Right lobe of liver (tissue), 6 donors: ENCODE results near the gene IDUA. TPM values are rescaled to one million over a fixed set of nuclear protein-coding genes. Genes with fewer than 3 reads are reported as not detected.

ENCODE experiments used
- ATAC-seq, 4 donors: fragments of 200-7000 bp; cut with Tn5 transposase; one replicate each; pipeline ENCODE4 v1.9.1; 2020; ENCODE audit warnings: mild to moderate bottlenecking in 4 of 4, moderate library complexity in 4 of 4
- DNase-seq, 3 donors: peaks; one replicate each; pipeline ENCODE4 v3.0.0-alpha.2; 2020
- H3K27ac ChIP-seq, 3 donors: fragments of 200-600 bp; one replicate each; pipeline ENCODE4 v1.8.0; 2022
- H3K27me3 ChIP-seq, 2 donors: fragments of 200-600 bp; one replicate each; pipeline ENCODE4 v1.8.0; 2022
- H3K36me3 ChIP-seq, 4 donors: fragments of 200-600 bp; sonication (generic) in 1 of 4; one replicate each; pipeline versions ENCODE4 v1.5.1 to v1.8.0; 2017 to 2022; ENCODE audit warnings: control low read depth in 1 of 4
- H3K4me1 ChIP-seq, 4 donors: fragments of 200-600 bp; sonication (generic) in 1 of 4; one replicate each; pipeline versions ENCODE4 v1.5.1 to v1.8.0; 2017 to 2022; ENCODE audit warnings: control low read depth in 1 of 4
- H3K4me3 ChIP-seq, 3 donors: fragments of 200-600 bp; one replicate each; pipeline ENCODE4 v1.8.0; 2022
- H3K9me3 ChIP-seq, 4 donors: fragments of 200-600 bp; sonication (generic) in 1 of 4; one replicate each; pipeline versions ENCODE4 v1.5.1 to v1.8.0; 2017 to 2022; ENCODE audit warnings: control low read depth in 1 of 4
- CTCF ChIP-seq, 4 donors: fragments of 200-600 bp in 3 of 4; fragments of 450-650 bp in 1 of 4; IDR thresholded peaks; one replicate each; pipeline versions ENCODE4 v1.5.1 to v1.8.0; 2016 to 2022; ENCODE audit warnings: antibody characterized with exemption in 4 of 4, mild to moderate bottlenecking in 2 of 4
- POLR2A ChIP-seq: fragments of 450-650 bp; IDR thresholded peaks from one replicate; pipeline ENCODE4 v1.6.1; 2017; ENCODE audit warnings: antibody characterized with exemption, mild to moderate bottlenecking
- WGBS: methylation state at CpG from one replicate; pipeline ENCODE4 v1.1.6; 2018; ENCODE audit warnings: low coverage, low lambda C conversion rate; ENCODE audit not compliant: insufficient coverage; ENCODE audit errors: missing lambda C conversion rate; 5-methylcytosine and 5-hydroxymethylcytosine counted together
- intact Hi-C, 2 donors: fragments of 100-400 bp; cut with DNase I; formaldehyde crosslinking; loops; one replicate each; pipeline versions ENCODE4 v1.11.2 to v1.14.1; 2022
- total RNA-seq, 6 experiments: library from RNA; depleted of rRNA in 2 of 6; stranded (reverse); fragments of >200 nt in 2 of 6; fragmentation: NEBNext Ultra II Directional in 3 of 6; extraction: Animal tissue kit (Norgen Biotek cat#: 25700) in 3 of 6; gene quantifications; one replicate each; pipeline versions ENCODE4 v1.1.0 to v1.2.4, GENCODE V29; 2016 to 2023
- donor health status: DM: no; HTN: yes; CAD: no.
- donor health status: DM: no; HTN: no; CAD: no.
- donor health status: DM: no; HTN: no; CAD: no.
- donor health status: DM: no; HTN: yes; CAD: no.
- donor health status: DM: no; HTN: yes; CAD: no.

Gene IDUA
- total RNA-seq, 6 experiments from 2014 or later: 4.7 to 15.1 (median 11.0) TPM

GRCh38 chr4:955931-956381 lies 30.9 kb upstream of the IDUA start:
- WGBS: 94% methylated on average over 7 of the region's 12 CpGs
- no peak for TF ChIP-seq POLR2A
- no peak for TF ChIP-seq CTCF (IDR thresholded peaks at IDR 0.05)
- DNase-seq (no peak), ATAC-seq (no peak)
- Histone ChIP-seq H3K4me1 (no peaks in the 10 kb centered on the region), H3K4me3 (no peak overlapping the region), H3K27ac (no peak overlapping the region), H3K36me3 (peaks cover 0 to 4% (median 0%) of the 10 kb centered on the region in 4 donors), H3K27me3 (no peaks in the 10 kb centered on the region), H3K9me3 (no peaks in the 10 kb centered on the region)
- intact Hi-C loops: no loop called here

- 77% methylated on average over 11 of the region's 14 CpGs for WGBS
Measured at GRCh38 chr4:956531-957230, 30.2 kb upstream of the IDUA start.

GRCh38 chr4:957231-957580 lies 29.6 kb upstream of the IDUA start:
- DNase-seq: no peak
- TF ChIP-seq CTCF (IDR thresholded peaks at IDR 0.05) (no peak), POLR2A (no peak)
- Histone ChIP-seq H3K4me1 (no peaks in the 10 kb centered on the region), H3K9me3 (no peaks in the 10 kb centered on the region), H3K27me3 (no peaks in the 10 kb centered on the region), H3K36me3 (peaks cover 0 to 7% (median 0%) of the 10 kb centered on the region in 4 donors), H3K27ac (no peak overlapping the region), H3K4me3 (no peak overlapping the region)
- WGBS: 87% methylated on average over 3 of the region's 8 CpGs
- ATAC-seq: no peak
- intact Hi-C loops: no loop called here

More at GRCh38 chr4:956531-957230, 30.2 kb upstream of the IDUA start:
- Histone ChIP-seq H3K9me3 (no peaks in the 10 kb centered on the region), H3K4me1 (no peaks in the 10 kb centered on the region), H3K27ac (no peak overlapping the region), H3K4me3 (no peak overlapping the region), H3K27me3 (no peaks in the 10 kb centered on the region), H3K36me3 (peaks cover 0 to 4% (median 0%) of the 10 kb centered on the region in 4 donors)
- TF ChIP-seq CTCF (IDR thresholded peaks at IDR 0.05): no peak
- TF ChIP-seq POLR2A: no peak
- DNase-seq (no peak), ATAC-seq (no peak)
- intact Hi-C loops: no loop called here

GRCh38 chr4:957581-958313 lies 29.1 kb upstream of the IDUA start:
- Histone ChIP-seq H3K4me1 (no peaks in the 10 kb centered on the region), H3K27ac (no peak overlapping the region), H3K36me3 (peaks cover 0 to 7% (median 0%) of the 10 kb centered on the region in 4 donors), H3K9me3 (no peaks in the 10 kb centered on the region), H3K4me3 (no peak overlapping the region), H3K27me3 (no peaks in the 10 kb centered on the region)
- WGBS: 96% methylated on average over 5 of the region's 45 CpGs
- no peak for TF ChIP-seq CTCF (IDR thresholded peaks at IDR 0.05)
- no peak for TF ChIP-seq POLR2A
- ATAC-seq (no peak), DNase-seq (peak in 1 of 3 donors; percentile 43)
- intact Hi-C loops: no loop called here
